M059J (cell line): ENCODE measurements around the gene SYNDIG1L. TPM values are rescaled to one million over a fixed set of nuclear protein-coding genes. Genes with fewer than 3 reads are reported as not detected.
"Not testable (repeated sequence)": the region's sequence is repeated elsewhere in the genome, so short reads cannot be mapped to it uniquely, and the experiment has no call there.

ENCODE experiments used
- DNase-seq: peaks from one replicate; pipeline ENCODE4 v3.0.0-alpha.2; 2012; ENCODE audit warnings: low read depth
- total RNA-seq: library from RNA; depleted of rRNA; stranded (reverse); fragments of >200 nt; shearing (Covaris generic); gene quantifications from 2 replicates; pipeline ENCODE4 v1.2.3, GENCODE V29; 2014; rRNA removed

SYNDIG1L gene
- total RNA-seq, result not detected in 2 replicates

DNA sequence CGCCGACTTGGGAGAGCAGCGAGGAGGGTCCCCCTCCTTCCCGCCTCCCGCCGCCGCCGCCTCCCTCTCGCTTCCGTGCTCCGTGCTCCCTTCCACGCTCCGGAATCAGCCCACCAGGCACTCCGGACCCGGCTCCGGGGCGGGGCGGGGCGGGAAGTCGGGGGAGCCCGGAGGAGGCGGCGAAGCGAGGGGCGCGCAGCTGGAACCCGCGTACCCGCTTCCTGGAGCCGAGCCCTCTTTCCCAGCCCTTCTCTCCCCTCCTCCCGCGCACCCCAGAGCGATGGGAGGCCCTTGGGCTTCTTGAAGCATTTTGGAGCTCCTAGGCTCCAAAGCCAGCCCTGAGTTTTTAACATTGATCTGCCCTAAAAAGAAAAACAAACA is at the start of gene SYNDIG1L:
Gene SYNDIG1L (minus strand): TSS at position 9 of the 381 bp plus-strand sequence. CDS start 16,466 bp downstream, outside the sequence.
- no peak for DNase-seq

- peak; percentile 60 for DNase-seq
These were observed 49.7 kb upstream of the SYNDIG1L start for GRCh38 chr14:74475678-74476077.

- DNase-seq, result no peak
These were observed 48.4 kb upstream of the SYNDIG1L start for GRCh38 chr14:74474376-74474775.

DNA sequence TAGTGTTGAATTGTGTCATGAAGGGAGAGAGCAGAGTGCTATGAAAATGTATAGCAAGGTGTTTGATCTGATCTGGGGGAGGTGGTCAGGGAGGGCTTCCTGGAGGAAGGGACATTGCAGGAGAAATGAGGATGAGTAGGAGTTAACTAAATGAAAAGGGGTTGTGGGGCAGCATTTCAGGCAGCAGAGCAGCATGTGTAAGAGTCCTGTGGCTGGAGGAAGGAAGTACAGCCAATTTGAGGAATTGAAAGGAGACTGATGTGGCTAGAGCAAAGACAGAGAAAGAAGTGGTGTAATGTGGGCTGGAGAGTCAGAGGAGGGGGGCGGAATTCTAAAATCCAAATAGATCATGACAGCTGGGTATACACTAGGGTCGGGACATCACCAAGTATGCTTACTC is 46.6 kb upstream of the SYNDIG1L start:
- DNase-seq, result no peak

- no peak for DNase-seq
These were observed 43.8 kb upstream of the SYNDIG1L start for GRCh38 chr14:74469548-74470518.

GRCh38 chr14:74468513-74468912 is 42.5 kb upstream of the SYNDIG1L start:
- no peak for DNase-seq

GRCh38 chr14:74465335-74465734 is 39.3 kb upstream of the SYNDIG1L start:
- DNase-seq, result no peak

GRCh38 chr14:74464785-74465184 is 38.8 kb upstream of the SYNDIG1L start:
- no peak for DNase-seq

- DNase-seq, result no peak
These were observed 37.7 kb upstream of the SYNDIG1L start for GRCh38 chr14:74463697-74464096.

DNA sequence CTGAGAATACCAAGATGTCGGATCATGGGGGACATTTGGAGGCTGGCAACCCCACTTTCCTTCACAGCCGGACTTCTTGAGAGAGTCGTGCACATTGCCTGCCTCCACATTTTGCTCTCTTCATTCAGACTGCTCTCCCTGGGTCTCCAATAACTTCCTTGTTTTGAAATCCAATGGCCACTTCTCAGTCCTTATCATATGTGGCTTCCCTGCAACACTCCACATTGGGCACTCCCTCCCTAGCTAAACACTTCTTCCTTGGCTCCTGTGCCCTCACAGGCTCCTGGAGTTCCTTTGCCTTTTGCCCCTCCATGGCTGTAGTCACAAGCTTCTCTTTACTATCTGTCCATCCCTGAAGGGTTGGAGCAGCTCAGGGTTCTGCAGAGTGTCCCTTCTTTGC is 37.0 kb upstream of the SYNDIG1L start:
- no peak for DNase-seq

- DNase-seq, result no peak
These were observed 34.0 kb upstream of the SYNDIG1L start for GRCh38 chr14:74459976-74460375.

DNA sequence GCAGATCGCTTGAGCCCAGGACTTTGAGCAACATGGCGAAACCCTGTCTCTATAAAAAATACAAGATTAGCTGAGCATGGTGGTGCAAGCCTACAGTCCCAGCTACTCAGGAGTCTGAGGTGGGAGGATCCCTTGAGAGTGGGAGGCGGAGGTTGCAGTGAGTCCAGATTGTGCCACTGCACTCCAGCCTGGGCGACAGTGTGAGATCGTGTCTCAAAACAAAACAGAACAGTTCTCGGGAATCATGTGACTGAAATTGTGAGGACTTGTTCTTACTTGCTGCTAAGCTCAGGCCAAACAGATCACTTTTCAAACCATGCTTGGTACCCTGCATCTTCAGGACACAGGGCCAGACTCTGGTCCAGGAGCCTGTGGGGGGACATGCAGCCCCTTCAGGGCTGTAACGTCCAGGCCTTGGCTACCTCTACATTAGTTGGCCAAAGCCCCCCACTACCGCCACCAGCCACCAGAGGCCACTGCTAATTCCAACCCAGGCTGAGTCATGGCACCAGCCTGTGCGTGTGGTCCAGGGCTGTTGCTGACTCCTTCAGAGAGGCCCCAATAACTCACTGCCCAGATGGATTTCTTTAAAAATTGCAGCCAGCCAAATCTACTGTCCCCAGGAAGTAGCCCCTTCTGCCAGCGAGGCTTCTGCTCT is 33.4 kb upstream of the SYNDIG1L start:
- peak; percentile 65 for DNase-seq

DNA sequence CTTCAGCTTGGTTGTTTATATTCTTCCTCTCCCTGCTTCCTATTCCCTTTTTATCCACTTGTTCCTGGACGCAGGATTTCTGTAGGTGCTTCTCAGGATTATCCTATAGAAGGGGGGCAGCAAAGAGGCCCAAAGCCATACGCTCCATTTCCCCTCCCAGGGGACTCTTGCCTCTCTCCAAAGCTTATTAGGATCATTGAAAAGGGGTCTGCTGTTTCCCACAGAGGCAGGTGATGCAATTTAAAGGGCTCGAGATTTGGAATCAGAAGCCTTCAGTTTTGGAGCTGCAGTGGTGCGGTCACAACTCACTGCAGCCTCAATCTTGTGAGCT is 31.5 kb upstream of the SYNDIG1L start:
- no peak for DNase-seq

GRCh38 chr14:74456684-74457564 is 30.9 kb upstream of the SYNDIG1L start:
- no peak for DNase-seq

- not testable (repeated sequence) for DNase-seq
These were observed 28.4 kb upstream of the SYNDIG1L start for GRCh38 chr14:74454397-74454796.

GRCh38 chr14:74444866-74445265 is 18.9 kb upstream of the SYNDIG1L start:
- DNase-seq, result no peak

- DNase-seq, result no peak
These were observed 16.7 kb upstream of the SYNDIG1L start for GRCh38 chr14:74442757-74443156.

DNA sequence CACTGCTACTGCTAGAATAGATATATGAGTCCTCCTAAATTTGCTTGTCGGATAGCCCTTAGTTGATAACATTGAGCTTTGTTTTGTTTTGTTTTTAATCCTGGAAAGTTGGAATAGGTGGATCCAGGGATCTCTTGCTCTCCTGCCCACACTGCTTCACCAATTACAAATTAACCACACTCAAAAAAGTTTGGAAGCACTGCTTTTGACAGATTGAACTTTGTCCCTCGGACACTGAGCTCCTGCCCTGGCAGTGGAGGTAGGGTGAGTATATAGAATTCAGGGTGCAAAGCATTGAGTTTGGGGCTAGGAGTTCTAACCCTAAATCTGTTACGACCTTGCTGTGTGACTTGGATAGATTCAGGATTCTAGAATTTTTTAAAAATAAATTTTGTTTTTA is 15.1 kb upstream of the SYNDIG1L start:
- no peak for DNase-seq

DNA sequence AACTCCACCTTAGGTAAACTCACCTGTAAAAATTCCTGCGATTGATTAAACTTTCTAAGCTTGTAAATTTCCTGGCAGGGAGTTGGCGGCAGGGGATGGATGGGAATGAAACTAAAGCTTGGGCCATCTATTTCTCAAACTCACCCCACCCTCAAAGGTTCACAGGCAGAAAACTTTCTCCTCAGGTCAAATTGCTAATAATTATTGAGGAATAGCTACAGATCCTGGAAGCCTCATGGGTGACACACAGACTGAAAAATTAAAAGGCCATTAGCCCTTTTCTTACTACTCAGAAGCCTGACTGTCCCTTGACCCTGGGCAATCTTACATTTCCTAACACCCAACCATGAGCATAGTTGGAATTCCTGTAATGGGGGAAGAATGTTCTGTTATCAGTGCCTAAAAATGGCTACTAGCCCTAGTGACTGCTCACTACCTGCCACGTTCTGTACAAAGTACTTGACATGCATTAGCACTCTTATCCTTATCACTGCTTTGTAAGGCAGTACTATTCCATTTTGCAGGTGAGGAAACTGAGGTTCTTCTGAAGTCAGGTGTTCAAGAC is 12.4 kb upstream of the SYNDIG1L start:
- no peak for DNase-seq

GRCh38 chr14:74437496-74438053 is 11.6 kb upstream of the SYNDIG1L start:
- DNase-seq, result peak; percentile 9

GRCh38 chr14:74434294-74434693 is 8.3 kb upstream of the SYNDIG1L start:
- DNase-seq, result no peak
